Measurements from ENCODE around the gene VILL.

The VILL gene

GRCh38 chr3:37997791-37998370, 7.3 kb downstream of the VILL start:
- in situ Hi-C loops (cut with MboI; ENCODE audit: low sequenced_read_pairs) = no loop called here

GRCh38 chr3:37999836-38000235, 9.2 kb downstream of the VILL start:
- in situ Hi-C loops (cut with MboI; ENCODE audit: low sequenced_read_pairs) = no loop called here

- in situ Hi-C loops (cut with MboI; ENCODE audit: low sequenced_read_pairs) = no loop called here
Observed at GRCh38 chr3:38000242-38000916, 9.8 kb downstream of the VILL start.

- in situ Hi-C loops (cut with MboI; ENCODE audit: low sequenced_read_pairs) = no loop called here
Observed at GRCh38 chr3:38000965-38001455, 10.4 kb downstream of the VILL start.

- in situ Hi-C loops (cut with MboI; ENCODE audit: low sequenced_read_pairs) = no loop called here
Observed at GRCh38 chr3:38001456-38002081, 11.0 kb downstream of the VILL start.

- in situ Hi-C loops (cut with MboI; ENCODE audit: low sequenced_read_pairs) = no loop called here
Observed at GRCh38 chr3:38002291-38002876, 11.8 kb downstream of the VILL start.

GRCh38 chr3:38002940-38003339, 12.4 kb downstream of the VILL start:
- in situ Hi-C loops (cut with MboI; ENCODE audit: low sequenced_read_pairs) = no loop called here

GRCh38 chr3:38003371-38003816, 12.8 kb downstream of the VILL start:
- in situ Hi-C loops (cut with MboI; ENCODE audit: low sequenced_read_pairs) = no loop called here

GRCh38 chr3:38003817-38004414, 13.3 kb downstream of the VILL start:
- in situ Hi-C loops (cut with MboI; ENCODE audit: low sequenced_read_pairs) = no loop called here

- in situ Hi-C loops (cut with MboI; ENCODE audit: low sequenced_read_pairs) = no loop called here
Observed at GRCh38 chr3:38004415-38005075, 14.0 kb downstream of the VILL start.

GRCh38 chr3:38005076-38006020, 14.8 kb downstream of the VILL start:
- in situ Hi-C loops (cut with MboI; ENCODE audit: low sequenced_read_pairs) = no loop called here

GRCh38 chr3:38006031-38006430, 15.4 kb downstream of the VILL start:
- in situ Hi-C loops (cut with MboI; ENCODE audit: low sequenced_read_pairs) = no loop called here

- in situ Hi-C loops (cut with MboI; ENCODE audit: low sequenced_read_pairs) = no loop called here
Observed at GRCh38 chr3:38006445-38006995, 15.9 kb downstream of the VILL start.

GRCh38 chr3:38007754-38008090, 17.1 kb downstream of the VILL start:
- in situ Hi-C loops (cut with MboI; ENCODE audit: low sequenced_read_pairs) = no loop called here

GRCh38 chr3:38008191-38008701, 17.7 kb downstream of the VILL start:
- in situ Hi-C loops (cut with MboI; ENCODE audit: low sequenced_read_pairs) = no loop called here

GRCh38 chr3:38008971-38009580, 18.5 kb downstream of the VILL start:
- in situ Hi-C loops (cut with MboI; ENCODE audit: low sequenced_read_pairs) = no loop called here

GRCh38 chr3:38009807-38010591, 19.4 kb downstream of the VILL start:
- in situ Hi-C loops (cut with MboI; ENCODE audit: low sequenced_read_pairs) = no loop called here

- in situ Hi-C loops (cut with MboI; ENCODE audit: low sequenced_read_pairs) = no loop called here
Observed at GRCh38 chr3:38011111-38011510, 20.5 kb downstream of the VILL start.

All from HL-60/S4 treated with retinoic acid at 250 ng/mL for 4 days and 3 days (cell line).